GM18499 (cell line): ENCODE measurements around the gene PELI2.

Source experiments
- ATAC-seq: cut with Tn5 transposase; IDR thresholded peaks from one replicate; pipeline ENCODE4 v1.9.1; 2021; ENCODE audit warnings: moderate number of reproducible peaks; ENCODE audit not compliant: insufficient read depth, unreplicated experiment

Gene PELI2

DNA sequence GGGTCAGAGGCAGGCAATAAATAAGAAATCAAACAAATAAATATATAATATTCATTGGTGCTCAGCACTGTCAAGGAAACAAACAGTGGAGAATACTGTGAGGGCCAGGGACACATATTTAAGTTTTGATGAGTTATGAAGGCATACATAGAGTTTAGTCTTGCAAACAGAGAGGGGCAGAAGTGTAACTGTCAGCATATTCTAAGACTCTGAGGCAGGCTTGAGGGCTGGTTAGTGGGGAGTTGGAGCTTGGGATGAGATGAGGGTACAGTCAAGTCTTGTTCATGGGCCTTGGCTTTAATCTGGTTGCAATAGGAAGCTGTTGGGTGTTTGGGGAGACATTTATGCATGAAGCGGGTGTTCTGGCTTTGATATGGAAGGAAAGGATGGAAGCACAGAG lies 78.9 kb downstream of the PELI2 start:
- no peak for ATAC-seq

DNA sequence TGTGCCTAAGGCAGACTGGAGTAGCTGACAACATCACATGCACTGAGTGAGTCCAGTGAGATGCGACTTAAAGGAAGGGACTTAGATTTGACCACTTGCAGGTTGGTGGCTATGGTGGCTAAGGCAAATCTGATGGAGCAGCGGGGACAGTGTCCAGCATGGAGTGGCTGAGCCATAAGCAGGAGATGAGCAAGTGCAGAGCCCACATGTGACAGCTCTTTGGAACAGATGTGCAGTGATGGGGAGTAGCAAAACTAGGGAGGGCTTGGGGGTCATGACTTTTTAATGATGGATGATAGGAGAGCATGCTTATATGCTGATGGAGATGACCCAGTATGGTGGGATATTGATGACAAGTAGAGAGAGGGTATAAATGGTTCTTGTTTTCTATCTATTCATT lies 80.2 kb downstream of the PELI2 start:
- no peak for ATAC-seq

DNA sequence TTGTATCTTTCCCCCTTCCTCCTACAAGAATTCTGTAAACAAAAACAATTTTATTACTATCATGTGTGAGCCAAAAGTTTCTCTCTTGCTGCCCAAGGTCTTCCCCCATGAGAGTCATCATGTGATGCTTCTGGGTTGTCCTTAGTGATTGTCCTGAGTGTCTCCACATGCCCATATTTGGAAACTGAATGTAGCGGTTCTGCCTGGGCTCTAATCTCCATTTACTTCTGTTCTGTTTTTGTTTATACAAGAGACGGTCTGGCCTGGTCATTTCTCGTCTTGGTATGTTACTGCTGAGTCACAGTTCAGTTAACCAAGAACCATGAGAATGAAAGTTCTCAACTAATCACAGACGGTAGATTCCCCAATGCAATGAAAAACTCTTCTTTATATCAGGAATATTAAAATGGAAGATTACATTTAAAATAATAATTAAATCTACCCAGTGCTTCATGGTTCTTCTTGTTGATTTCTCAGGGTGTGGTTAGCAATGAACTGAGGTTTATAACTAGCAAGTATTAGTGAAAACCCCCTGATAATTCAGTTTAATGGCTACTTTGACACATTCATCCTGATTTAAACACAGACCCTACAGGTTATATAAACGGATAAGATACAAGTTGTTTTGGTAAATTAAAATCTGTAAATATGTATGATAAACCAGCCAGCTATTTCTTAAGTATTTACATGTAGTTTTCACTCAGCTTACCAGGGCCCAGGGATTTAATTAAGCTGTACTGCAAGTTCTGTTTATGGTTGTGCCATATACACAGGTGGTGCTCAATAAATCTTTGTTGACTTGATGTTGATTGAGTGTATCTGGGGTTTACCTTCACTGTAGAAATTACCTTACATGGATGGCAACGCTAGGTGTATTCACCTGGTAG lies 81.1 kb downstream of the PELI2 start:
- ATAC-seq, result peak; percentile 42

DNA sequence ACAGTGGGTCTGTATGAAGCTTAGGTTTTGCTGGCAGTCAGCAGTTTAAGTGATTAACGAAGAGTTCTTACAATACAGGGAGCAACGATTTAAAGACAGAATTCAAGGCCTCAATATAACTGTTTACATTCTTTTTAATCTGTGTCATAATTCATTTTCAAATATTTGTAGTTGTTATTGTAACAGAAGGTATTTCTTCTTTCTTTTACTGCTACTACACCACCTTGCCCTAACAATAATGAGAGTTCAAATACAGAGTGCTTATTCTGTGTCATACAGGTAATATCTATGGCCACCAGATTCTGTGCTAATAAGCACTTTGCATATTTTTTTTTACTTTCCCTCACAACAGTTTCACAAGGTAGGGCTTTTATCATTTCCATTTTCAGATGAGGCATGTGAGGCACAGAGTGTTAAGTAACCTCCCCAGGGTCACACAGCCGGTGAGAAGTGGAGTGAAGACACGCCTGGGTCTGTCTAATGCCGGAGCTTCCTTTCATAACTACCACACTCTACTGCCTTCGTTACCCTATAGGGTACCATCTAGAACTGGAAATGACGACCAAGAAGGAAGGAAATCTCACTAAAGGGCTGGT lies 81.9 kb downstream of the PELI2 start:
- peak; percentile 44 for ATAC-seq

DNA sequence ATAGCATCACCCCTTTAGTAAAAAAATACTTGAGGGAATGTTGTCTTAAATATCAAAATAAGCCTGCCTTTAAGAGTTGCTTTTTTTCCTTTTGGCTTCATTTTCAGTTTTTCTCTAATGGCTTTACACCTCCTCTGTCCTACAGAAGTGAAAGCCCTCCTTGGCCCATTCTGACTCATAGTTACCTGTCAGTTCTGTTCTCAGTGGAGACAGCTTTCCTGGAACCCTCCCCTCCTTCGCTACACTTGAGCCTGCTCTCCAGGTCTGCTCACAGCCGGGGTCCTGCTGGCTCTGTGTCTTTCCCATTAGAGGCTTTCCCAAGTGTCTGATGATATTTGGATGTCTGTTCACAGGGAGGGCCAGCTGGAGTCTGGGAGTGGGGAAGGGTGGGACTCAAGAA lies 84.0 kb downstream of the PELI2 start:
- peak; percentile 34 for ATAC-seq

DNA sequence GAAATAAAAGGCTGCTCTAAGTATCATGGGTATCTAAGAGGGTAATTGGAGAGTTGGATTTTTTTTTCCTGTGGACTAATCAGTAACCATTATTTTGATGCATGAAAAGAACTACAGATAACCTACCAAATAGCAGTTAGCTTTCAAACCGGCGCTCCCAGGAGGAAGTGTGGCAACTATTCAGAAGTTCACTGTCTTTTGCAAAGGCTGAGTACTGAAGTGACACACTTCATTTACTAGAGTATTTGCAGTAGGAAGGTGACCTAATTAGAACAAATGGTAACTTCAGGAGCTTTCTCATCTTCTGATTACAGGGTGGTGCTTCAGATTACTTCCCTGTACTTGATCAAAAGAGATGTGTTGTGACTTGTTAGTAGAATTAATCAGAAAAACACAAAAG lies 87.7 kb downstream of the PELI2 start:
- ATAC-seq, result no peak

DNA sequence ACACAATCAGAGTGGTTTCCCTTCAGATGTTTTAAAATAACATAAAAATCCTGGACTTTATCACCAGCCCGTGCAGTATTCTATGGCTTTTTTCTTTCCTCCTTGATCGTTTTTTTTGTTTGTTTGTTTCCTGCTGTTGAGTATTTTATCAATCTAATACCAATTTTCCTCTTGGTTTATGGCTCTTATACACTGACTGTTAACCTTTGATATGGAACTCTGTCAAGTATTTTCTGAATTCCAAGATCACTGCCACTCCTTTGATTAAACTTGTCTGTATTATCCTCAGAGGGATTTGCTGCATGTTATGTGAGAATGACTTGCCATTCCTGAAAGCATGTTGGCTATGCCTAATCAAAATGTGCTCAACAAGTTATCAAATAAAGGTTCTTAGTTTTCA lies 88.4 kb downstream of the PELI2 start:
- no peak for ATAC-seq

DNA sequence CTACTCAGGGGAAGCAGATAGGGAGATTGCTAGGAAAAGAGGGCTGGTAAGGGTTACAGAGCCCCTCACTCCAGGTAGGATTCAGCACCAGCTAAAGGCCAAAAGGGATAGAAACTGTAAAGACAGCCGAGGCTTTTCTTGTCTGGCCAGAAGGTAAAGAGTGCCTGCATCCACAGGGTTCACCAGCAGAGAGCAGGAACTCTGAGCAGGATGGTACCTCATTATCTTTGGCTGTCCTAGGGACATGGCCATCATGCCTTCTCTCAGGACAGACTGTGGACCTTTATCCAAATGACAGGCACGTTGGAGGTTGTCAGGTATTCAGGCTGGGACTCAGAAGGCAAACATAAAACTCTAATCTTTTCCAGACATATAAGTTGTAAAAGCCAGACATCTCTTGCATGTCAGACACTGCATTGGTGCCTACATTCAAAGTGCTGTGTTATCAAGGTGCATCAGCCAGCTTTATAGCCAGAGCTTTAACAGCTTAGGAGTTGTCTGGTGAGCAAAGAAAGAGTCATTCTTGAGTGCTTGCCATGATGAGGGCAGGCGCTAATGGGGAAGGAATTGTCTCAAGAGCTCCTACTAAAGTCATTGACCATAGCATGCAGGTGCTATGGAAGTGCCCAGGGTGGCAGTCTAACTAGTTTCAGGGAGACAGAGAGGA lies 89.5 kb downstream of the PELI2 start:
- no peak for ATAC-seq

DNA sequence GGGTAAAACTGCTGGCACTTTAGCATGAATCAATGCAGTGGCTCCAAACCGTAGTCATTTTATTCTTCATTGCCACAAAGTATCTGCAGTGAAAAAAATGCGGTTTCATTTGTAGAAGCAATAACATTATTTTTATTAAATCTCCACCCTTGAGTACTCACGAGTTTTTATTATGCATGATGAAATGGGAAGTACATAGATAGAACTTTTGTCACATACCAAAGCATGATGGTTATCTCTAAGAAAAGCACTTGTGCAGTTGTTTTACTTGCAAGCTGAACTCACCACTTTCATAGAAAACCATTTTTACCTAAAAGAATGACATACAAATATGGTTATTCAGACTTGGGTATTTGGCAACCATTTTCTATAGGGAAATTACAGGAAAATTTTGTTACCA lies 90.3 kb downstream of the PELI2 start:
- no peak for ATAC-seq

DNA sequence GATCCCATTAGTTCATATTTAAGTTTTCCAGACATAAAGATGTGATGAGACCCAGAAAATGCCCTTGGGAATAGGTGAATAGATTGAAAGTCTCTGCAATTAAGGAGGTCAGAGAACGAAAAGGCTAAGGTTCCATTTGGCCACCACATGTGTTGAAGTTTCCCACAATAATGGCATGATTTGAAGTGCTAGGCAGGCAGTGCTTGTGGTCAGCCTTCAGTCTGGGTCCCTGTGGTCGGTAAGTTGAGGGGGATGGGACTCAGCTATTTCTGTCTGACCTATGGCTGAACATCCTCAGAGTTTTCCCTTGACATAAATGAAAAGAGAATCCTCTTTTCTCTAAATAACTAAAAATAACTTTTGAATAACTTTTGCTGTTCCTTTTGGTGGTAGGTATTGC lies 92.4 kb downstream of the PELI2 start:
- ATAC-seq, result no peak

DNA sequence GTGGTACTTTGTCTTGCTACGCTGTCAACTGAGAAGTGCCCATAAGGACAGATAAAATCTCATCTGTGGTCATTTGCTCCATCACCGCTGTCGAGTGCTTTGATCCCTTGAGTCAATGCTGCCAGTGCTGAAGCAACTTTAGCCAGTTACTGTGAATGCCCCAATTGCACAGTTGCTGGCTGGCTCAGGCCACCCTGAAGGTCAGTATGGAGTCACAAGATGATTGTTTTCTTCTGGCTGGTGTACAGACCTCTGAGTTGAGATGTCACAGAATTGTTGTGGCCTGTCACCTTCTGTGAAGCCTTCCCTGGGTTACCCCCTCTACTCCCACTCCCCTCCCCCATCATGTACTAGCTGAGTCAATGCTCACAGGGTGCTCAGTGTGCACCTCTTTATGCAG lies 92.9 kb downstream of the PELI2 start:
- ATAC-seq, result no peak

DNA sequence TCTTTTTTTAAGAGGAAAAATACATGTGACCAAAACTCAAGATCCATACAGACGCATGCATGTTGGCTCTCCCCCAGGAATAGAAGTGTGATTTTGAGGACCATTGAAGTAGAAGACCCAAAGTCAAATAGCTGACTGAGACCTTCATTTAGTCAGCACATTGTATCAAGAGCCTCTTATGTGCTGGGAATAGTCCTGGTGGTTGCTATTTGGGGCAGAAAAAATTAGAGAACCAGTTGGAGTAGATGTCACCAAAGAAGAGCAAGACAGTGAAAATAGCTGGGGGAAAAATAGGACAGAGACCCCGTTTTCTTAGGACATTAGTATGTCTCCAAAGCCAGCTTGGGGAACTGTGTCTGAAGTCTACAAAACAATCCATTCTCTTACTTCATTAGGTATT lies 93.6 kb downstream of the PELI2 start:
- no peak for ATAC-seq

DNA sequence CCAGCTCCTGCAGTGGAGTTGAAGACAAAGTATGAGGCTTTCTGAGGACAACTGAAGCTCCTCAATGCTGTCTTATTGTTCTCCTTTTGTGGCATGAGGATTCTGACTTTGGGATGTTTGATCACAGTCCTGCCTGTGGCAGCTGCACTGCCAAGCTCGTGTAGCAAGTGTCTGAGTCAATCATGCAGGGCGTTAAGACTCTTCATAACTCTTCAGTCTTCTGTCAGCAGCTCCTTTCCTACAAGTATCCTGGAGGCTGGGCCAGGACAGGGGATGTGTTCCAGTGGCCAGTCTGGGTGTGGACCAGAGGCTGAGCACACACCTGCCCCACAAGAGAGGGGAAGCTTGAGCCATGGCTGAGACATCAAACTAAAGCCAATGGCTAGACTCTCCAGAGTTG lies 94.3 kb downstream of the PELI2 start:
- no peak for ATAC-seq

DNA sequence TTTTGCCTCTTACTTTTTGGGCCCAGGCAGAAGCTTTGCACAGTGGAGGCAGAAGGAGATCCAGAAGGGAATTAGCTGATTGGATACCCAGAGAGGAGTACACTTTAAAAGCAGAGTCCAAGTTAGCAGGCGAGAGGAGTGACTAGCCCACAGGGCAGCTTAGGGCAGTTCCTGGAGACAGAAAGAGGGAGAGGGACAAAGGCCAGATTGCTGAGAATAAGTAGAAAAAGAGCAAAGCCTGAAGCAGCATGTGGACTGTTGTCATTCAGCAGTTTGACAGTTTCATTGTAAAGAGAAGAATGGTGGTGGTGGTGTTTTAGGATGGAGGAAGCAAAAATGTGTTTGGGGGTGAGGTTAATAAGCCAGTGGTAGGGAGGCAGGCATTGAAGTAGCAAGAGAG lies 95.1 kb downstream of the PELI2 start:
- ATAC-seq, result no peak

DNA sequence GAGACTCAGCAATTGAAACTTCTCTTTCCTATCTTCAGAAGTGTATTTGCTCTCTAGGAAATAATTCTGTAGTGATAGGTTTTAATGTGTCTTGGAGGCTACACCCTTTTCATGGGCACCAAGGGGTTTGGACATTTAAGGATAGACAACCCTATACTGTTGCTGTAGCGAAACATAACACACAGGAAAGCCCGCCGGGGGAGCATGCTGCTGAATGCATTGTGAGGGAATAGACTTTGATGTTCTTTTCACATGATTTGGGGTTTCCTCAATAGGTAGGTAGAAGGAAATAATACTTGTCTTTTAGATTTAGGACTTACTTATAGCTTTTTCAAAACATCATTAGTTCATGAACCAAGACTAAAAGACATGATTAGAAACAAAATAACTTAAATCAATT lies 97.0 kb downstream of the PELI2 start:
- ATAC-seq, result no peak

DNA sequence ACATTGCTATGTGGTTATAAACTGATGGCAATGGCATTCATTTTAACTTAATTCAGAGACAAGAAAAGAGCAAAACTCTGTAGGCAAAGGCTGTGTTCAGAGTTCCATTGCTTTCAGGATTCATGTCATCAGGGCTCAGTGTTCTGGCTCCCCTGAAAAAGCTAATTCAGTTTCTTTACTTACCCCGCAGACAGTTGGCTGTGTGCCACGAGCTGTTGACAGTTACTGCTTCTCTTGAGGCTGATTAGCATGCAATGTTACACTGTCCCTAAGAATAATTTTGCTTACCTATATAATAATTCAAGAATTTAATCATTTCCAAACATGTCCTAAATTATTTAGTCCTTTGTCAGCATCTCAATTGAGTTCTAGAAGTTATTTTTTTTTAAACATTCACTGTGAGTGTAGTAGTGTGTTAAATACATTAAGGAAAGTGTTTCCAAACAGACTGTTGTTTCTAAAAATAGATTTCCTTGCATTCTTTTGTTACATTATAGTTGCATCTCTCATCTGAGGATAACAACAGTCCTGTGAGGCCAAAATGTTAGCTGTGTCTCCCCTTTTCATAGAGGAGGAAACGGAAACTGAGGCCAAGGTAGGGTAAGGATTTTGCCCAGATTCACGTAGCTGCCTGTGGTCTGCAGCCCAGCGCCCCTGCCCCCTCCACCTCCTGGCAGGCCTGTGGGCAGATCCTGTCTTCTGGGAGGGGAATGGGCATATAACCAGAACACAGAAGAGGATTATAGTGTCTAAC lies 98.6 kb downstream of the PELI2 start:
- no peak for ATAC-seq

DNA sequence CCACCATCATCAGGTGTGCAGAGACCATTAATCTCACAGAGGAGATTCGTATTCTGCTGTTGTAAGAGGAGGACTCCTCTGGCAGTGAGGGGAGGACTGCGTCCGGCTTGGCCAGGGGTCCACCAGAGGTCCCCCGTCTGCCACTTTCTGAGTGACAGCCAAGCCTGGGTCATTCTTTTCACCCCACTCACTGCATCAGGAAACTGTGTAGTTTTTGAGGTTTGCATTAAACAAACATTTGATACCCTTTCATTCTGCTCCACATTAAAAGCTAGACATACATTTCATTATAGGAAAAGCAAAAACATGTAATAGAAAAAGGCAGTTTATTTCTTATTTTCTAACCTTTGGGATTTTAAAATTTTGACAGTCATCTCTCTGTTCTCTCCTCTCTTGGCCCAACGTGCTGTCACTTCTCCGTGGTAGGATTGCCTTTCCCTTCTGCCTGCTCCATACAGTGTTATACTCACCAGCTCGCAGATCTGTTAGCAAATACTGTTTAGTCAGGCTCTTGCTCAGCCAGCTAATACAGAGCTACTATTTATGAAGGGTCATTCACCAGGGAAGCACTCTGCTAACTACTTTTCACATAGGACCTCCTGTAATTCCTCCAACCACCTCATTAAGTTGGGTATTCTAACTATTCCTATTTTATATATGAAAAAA lies 99.3 kb downstream of the PELI2 start:
- ATAC-seq, result no peak

DNA sequence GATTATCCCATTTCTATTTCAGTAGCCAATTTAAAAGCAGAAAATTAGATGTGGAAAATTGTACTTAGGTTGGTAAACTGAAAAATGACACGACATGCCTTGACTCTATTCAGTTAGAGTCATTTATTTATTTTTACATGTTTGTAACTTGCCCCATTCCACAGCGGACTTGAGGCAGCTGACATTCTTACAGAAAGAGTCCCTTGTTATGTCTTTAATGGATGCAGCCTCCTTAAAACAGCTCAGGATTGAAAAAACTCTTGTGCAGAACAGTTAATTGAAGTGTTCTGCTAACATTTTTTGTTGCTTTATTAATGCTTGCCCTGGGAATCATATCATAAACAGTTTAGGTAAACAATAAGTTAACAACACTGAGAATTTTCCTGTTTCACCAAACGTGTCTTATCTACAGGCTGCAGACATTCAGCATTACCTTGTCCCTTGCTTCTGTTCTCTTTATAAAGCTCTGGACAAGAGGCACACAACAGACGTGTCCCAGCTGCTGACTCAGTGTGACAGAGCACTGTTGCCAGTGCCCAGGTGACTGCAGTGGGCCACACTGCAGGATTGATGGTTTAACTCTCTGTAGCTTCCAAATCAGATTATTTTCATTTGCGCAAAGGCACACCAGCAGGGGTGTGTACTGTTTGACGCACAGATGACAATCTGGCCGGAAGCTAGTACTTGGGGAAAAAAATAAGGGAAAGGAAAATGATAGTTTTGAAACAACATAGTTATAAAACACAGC lies 101.6 kb downstream of the PELI2 start:
- no peak for ATAC-seq

DNA sequence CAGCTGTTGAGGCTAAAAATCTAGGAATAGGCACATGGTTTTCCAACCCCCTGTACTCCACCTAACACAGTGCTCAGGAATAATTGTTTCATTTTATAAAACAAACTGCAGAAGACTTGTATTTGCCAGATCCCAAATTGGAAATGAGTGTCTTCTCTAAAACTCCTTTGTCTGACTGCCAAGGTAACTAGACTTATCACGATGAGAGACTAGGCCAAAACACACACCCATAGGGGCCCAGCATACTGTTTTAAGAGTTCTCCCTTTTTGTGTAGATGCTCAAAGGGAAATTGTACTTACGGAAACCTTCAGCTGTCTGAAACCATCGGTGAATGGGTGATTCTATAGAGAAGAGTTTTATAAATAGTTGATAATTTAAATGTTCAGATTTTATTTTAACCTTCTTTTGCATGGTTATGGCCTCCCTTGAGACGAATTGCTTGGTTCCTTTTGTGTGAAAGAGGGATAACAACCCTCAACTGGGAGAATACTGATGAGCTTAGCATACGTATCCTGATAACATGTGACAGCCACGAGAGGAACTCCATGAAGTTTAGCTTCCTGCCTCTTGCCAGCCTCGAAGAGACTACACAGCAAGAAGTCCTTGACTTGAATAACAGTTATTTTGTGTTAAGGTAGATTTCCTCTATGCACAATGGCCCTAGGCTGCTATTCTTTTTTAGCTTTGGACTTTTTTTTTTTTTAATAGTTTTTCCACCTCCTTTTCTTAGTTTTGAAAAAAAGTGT lies 103.3 kb downstream of the PELI2 start:
- ATAC-seq, result no peak
